22Rv1 (cell line): ENCODE measurements around the gene AUP1.
A peak's percentile ranks its signal among the peaks of the same experiment; 100 is the strongest.

ENCODE experiments used
- H3K27ac ChIP-seq: fragments of 450-650 bp; 2 replicates; pipeline ENCODE4 v1.5.1; 2017
- ZFX ChIP-seq: fragments of 450-650 bp; IDR thresholded peaks from 2 replicates; pipeline ENCODE4 v1.6.1; 2017; ENCODE audit warnings: antibody characterized with exemption, borderline replicate concordance
- TF ChIP-seq, protein P1 (sequence below): fragments of 450-650 bp; IDR thresholded peaks from 2 replicates; pipeline ENCODE4 v1.5.1; 2017; ENCODE audit warnings: mild to moderate bottlenecking

The AUP1 gene

DNA sequence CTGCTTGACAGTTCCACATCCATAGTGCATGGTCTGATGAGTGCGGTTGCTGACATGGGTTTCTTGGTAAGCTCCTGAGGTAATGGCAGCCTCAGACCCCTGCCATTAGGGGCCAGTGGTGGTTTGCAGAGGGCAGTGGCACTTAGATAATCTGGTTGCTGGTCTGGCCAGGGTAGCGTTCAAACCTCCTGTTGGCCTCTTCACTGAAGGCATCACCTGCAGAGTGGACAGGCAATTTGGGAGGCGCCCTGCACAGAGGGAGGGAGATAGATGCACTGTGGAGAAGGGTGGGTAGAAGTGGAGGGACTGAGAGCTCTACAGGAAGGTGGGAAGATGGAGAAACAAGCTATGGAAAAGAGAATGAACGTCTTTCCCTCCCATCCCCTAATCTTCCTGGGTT, 4.0 kb upstream of the AUP1 start:
- no peak overlapping the region for H3K27ac ChIP-seq
- TF ChIP-seq ZFX, result no peak
- TF ChIP-seq, protein P1, sequence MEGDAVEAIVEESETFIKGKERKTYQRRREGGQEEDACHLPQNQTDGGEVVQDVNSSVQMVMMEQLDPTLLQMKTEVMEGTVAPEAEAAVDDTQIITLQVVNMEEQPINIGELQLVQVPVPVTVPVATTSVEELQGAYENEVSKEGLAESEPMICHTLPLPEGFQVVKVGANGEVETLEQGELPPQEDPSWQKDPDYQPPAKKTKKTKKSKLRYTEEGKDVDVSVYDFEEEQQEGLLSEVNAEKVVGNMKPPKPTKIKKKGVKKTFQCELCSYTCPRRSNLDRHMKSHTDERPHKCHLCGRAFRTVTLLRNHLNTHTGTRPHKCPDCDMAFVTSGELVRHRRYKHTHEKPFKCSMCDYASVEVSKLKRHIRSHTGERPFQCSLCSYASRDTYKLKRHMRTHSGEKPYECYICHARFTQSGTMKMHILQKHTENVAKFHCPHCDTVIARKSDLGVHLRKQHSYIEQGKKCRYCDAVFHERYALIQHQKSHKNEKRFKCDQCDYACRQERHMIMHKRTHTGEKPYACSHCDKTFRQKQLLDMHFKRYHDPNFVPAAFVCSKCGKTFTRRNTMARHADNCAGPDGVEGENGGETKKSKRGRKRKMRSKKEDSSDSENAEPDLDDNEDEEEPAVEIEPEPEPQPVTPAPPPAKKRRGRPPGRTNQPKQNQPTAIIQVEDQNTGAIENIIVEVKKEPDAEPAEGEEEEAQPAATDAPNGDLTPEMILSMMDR, result no peak

GRCh38 chr2:74532222-74532621, 2.7 kb upstream of the AUP1 start:
- H3K27ac ChIP-seq, result peak overlapping the region; percentile 89; the same call in 1 of the 2 replicates
- TF ChIP-seq, protein P1, result peak; percentile 53
- no peak for TF ChIP-seq ZFX

DNA sequence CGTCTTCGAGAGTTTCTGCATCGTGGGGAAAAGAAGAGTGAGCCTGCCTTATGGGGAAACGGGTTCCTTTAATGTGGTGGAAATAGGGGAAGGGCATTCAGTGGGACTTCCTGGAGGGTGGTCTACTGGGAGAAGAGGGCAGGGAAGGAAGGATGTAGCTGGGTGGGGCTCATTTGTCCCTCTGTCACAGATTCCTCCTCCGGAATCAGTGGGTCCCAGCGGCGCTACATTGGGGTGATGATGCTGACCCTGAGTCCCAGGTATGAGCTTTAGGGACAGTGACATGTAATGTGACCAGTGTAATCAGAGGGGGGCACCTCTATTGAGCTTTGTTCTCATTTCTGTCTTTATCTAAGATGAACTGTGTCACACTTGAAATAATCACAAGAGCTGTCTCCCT, 2.2 kb upstream of the AUP1 start:
- peak overlapping the region; percentile 89 for H3K27ac ChIP-seq
- no peak for TF ChIP-seq ZFX
- TF ChIP-seq, protein P1, result no peak

- no peak for TF ChIP-seq ZFX
- TF ChIP-seq, protein P1, result no peak
- peak overlapping the region; percentile 89 for H3K27ac ChIP-seq
Measured at GRCh38 chr2:74530239-74531187, 1.0 kb upstream of the AUP1 start.

DNA sequence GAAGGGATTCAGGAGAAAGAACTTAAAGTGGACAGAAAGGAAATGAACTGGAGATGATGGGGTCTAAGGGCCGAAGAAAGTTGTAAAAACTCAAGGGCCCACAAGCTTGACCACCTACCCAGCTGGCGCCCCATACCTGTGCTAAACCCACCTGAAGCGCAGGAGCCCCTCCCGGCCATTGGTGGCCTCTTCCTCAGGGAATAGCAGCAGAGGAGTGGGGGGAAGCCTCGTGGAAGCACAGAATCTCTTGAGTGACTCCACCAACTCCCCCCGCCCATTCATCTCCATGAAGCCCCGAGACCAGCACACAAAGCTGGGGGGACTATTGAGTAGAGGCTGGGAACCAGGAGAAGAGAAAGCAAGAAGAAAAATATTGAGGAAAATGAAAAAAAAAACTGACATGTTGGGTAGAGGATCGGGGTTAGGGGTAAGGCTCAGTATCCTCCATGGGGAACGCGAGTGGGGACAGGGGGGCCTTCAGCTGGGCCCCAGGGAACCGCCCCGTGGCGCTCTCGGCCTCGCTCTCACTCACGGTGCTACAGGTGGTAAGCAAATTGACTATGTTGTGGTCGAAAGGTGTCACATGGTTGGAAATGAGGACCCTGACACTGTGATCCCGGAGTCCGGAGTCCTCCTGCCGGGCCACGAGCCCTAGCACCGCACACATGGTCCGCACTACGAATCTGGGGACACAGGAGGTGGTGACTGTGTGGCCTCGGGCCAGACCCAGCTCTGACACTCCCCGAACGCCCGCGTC, 728 bp downstream of the AUP1 start:
- no peak for TF ChIP-seq ZFX
- TF ChIP-seq, protein P1, result no peak
- H3K27ac ChIP-seq, result peak overlapping the region; percentile 89

DNA sequence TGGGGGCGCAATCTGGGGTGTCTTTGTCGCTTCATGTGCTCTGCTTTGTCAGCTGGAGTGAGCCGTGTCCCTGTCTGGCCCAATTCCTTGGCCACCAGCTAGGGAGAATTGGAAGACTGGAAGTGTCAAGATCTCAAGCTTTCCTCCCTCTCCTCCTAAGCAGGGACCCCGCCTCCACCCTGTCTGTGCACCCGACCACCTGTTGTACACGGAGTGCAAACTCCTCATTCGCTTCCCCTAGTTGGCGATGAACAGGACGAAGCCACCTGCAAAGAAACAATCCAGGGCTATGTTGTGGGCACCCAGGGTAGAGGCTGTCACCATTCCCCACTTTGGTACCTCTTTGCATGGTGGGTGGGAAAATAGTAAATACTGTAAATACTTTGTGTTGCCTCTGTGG, 1.8 kb downstream of the AUP1 start:
- no peak overlapping the region for H3K27ac ChIP-seq
- TF ChIP-seq, protein P1, result no peak
